GM23338 (cell line): ENCODE measurements around the gene CCDC92B.

Source experiments
- CREB1 ChIP-seq: fragments of 250-450 bp; sonication (Bioruptor Pico); IDR thresholded peaks from 2 replicates; pipeline ENCODE4 v1.5.0; 2020; ENCODE audit warnings: low read depth, mild to moderate bottlenecking, moderate library complexity
- CTCF ChIP-seq, 2 experiments: fragments of 200-600 bp in 1 of 2; sonication (generic) in 1 of 2; conservative IDR thresholded peaks; 2 replicates each; pipeline versions ENCODE4 v1.5.1 to v1.6.1; 2016 to 2017; ENCODE audit warnings: antibody characterized with exemption in 2 of 2, low read depth in 2 of 2, mild to moderate bottlenecking in 2 of 2, moderate library complexity in 1 of 2
- EZH2 ChIP-seq: fragments of 200-600 bp; sonication (generic); IDR thresholded peaks from one replicate; pipeline ENCODE4 v1.8.0; 2017; ENCODE audit warnings: antibody characterized with exemption, mild to moderate bottlenecking, low read depth; ENCODE audit not compliant: unreplicated experiment
- EZH2phosphoT487 ChIP-seq: fragments of 200-600 bp; sonication (generic); IDR thresholded peaks from one replicate; pipeline ENCODE4 v1.8.1; 2018; ENCODE audit warnings: antibody characterized with exemption; ENCODE audit not compliant: unreplicated experiment
- JUNB ChIP-seq: IDR thresholded peaks from one replicate; pipeline ENCODE4 v1.6.1; 2016; ENCODE audit warnings: antibody characterized with exemption; ENCODE audit not compliant: unreplicated experiment
- POLR2AphosphoS5 ChIP-seq: IDR thresholded peaks from 2 replicates; pipeline ENCODE4 v1.6.1; 2016; ENCODE audit warnings: antibody characterized with exemption, low read depth
- REST ChIP-seq: IDR thresholded peaks from one replicate; pipeline ENCODE4 v1.6.1; 2018; ENCODE audit warnings: antibody characterized with exemption; ENCODE audit not compliant: unreplicated experiment
- STAT1 ChIP-seq: IDR thresholded peaks from one replicate; pipeline ENCODE4 v1.6.1; 2016; ENCODE audit warnings: antibody characterized with exemption; ENCODE audit not compliant: unreplicated experiment
- ZNF114 ChIP-seq: fragments of 250-450 bp; sonication (Bioruptor Pico); IDR thresholded peaks from 2 replicates; pipeline ENCODE4 v1.5.0; 2020; ENCODE audit warnings: mild to moderate bottlenecking, moderate library complexity
- TF ChIP-seq, protein P1 (sequence below): IDR thresholded peaks from 2 replicates; pipeline ENCODE4 v1.6.1; 2016; ENCODE audit warnings: antibody characterized with exemption

- no peak for TF ChIP-seq REST
- TF ChIP-seq CTCF (conservative IDR thresholded peaks at IDR 0.05; ENCODE audit: low read depth in 2 of 2) = no peak
- no peak for TF ChIP-seq EZH2
- no peak for TF ChIP-seq EZH2phosphoT487
- TF ChIP-seq POLR2AphosphoS5 = no peak
- no peak for TF ChIP-seq CREB1 (CRISPR knock-in tag)
- TF ChIP-seq, protein P1, sequence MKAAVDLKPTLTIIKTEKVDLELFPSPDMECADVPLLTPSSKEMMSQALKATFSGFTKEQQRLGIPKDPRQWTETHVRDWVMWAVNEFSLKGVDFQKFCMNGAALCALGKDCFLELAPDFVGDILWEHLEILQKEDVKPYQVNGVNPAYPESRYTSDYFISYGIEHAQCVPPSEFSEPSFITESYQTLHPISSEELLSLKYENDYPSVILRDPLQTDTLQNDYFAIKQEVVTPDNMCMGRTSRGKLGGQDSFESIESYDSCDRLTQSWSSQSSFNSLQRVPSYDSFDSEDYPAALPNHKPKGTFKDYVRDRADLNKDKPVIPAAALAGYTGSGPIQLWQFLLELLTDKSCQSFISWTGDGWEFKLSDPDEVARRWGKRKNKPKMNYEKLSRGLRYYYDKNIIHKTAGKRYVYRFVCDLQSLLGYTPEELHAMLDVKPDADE = no peak
- TF ChIP-seq JUNB = no peak
- TF ChIP-seq ZNF114 = no peak
- TF ChIP-seq STAT1 = no peak
Observed at GRCh38 chr17:2718150-2718938, 31.1 kb downstream of the CCDC92B start.
